ENCODE results near the gene EML2.

The EML2 gene

DNA sequence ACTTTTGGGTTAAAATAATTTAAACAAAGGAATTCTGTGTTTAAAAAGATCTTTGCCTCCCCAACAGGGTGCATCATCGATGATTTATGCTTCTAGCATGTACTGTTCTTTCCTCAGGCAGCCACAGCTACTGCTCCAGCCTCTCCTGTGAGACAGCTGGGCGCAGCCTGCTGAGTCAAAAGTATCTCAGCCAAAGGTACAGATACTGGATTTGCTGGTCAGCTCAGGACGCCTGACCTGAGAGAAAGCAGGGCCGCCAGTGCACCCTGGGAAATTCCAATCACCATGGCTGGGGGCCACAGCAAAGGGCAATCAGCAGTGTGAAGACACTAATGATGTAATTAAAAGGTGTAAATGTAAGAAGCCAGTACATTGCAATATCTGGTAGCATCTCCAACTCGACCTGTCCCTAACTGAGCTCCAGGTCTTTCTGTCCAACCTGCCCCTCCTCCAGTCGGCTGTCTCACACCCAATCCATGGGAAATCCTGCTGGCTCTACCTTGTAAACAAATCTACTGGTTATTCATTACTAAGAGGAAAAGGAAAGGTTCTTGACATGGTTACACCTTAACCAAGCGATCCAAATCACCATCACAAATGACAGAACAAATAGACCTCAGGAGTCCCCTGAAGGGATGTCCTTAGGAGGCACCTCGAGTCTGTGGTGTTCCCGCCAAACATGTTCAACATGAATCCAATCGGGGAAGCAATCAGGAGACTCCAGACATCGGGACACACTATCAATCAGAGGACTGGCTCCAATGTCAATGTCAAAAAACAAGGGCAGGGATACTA, 61.9 kb downstream of the EML2 start:
- H3K27ac ChIP-seq: peak overlapping the region; percentile 63
- TF ChIP-seq ZFX (IDR thresholded peaks at IDR 0.05; ENCODE audit: borderline replicate concordance): no peak
- TF ChIP-seq, protein P1, sequence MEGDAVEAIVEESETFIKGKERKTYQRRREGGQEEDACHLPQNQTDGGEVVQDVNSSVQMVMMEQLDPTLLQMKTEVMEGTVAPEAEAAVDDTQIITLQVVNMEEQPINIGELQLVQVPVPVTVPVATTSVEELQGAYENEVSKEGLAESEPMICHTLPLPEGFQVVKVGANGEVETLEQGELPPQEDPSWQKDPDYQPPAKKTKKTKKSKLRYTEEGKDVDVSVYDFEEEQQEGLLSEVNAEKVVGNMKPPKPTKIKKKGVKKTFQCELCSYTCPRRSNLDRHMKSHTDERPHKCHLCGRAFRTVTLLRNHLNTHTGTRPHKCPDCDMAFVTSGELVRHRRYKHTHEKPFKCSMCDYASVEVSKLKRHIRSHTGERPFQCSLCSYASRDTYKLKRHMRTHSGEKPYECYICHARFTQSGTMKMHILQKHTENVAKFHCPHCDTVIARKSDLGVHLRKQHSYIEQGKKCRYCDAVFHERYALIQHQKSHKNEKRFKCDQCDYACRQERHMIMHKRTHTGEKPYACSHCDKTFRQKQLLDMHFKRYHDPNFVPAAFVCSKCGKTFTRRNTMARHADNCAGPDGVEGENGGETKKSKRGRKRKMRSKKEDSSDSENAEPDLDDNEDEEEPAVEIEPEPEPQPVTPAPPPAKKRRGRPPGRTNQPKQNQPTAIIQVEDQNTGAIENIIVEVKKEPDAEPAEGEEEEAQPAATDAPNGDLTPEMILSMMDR (IDR thresholded peaks at IDR 0.05): no peak

DNA sequence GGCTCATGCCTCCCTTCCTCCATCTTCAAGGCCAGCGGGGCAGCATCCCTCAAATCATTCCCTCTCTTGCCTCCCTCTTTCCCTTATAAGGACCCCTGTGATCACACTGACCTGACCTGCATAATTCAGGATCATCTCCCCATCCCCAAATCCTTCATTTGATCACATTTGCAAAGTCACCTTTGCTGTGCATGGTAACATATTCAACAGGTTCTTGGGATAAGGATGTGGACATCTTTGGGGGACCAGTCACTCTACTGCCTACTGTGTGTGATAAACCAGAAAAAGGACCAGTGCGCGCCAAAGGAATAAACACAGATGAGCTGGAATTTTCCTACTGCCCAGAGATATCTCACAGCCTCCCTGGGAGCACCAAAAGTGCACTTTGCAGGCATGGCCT, 62.5 kb downstream of the EML2 start:
- TF ChIP-seq, protein P1 (IDR thresholded peaks at IDR 0.05): no peak
- no peak for TF ChIP-seq ZFX (IDR thresholded peaks at IDR 0.05; ENCODE audit: borderline replicate concordance)
- H3K27ac ChIP-seq: peak overlapping the region; percentile 63; the same call in 1 of the 2 replicates

DNA sequence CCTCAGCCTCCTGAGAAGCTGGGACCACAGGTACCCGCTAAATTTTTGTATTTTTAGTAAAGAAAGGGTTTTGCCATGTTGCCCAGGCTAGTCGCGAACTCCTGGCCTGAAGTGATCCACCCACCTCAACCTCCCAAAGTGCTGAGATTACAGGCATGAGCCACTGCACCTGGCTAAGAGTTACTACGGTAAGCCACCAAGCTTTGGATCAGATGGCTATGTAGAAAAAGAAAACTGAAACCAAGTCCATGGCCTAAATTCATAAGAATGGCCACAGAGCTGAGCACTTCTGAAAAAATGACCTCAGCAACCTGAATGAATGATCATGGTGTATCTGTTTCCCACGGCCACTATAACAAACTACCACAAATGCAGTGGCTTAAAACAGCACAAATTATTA, 64.0 kb downstream of the EML2 start:
- no peak for TF ChIP-seq ZFX (IDR thresholded peaks at IDR 0.05; ENCODE audit: borderline replicate concordance)
- TF ChIP-seq, protein P1 (IDR thresholded peaks at IDR 0.05): no peak
- H3K27ac ChIP-seq: no peak overlapping the region

DNA sequence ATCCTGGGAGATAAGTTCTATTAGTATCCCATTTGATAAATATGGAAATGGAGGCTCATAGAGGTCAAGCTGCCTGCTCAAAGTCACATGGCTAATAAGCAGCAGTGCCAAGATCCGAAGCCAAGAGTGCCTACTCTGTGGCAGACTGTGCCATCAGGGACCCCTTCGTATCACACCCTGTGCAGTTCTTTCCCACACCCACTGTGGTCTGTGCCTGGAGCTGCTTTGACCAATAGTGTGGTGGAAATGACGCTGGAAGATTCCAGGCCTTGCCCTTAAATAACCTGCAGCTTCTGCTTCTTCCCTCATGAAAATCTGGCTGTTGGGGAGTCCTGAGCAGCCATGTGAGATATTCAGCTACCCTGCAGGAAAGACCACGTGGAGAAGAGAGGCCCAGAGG, 64.7 kb downstream of the EML2 start:
- H3K27ac ChIP-seq: no peak overlapping the region
- no peak for TF ChIP-seq ZFX (IDR thresholded peaks at IDR 0.05; ENCODE audit: borderline replicate concordance)
- TF ChIP-seq, protein P1 (IDR thresholded peaks at IDR 0.05): no peak

DNA sequence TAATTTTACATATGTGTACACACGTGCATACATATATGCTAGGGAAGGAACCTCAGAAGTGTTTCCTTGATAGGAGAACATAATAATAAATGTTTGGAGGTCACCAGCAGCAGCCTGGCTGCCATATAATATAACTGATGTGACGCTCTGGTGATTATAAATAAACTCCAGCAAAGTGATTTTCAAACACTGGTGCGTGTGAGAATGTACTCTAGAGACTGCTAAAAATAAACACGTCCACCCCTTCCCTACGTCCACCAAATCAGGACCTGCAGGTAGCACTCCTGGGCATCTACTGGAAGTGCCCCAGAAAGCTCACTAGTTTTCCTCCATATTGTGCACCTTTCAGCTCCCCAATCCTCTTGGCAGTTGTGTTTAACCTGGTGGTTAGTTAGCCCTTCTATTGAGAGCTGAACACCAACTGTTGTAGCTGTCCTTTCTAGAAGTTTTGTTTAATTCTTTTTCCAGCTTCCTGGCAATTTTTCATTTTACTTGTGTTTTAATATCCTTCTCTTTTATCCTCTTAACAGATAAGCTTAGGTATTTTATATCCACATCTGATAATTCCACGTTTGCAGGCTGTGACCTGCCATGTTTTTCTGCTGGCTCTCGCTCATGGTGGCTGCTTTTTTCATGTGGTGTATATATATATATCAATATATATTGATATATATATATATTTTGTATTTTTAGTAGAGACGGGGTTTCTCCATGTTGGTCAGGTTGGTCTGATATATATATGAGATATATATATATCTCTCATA, 67.6 kb downstream of the EML2 start:
- no peak for TF ChIP-seq ZFX (IDR thresholded peaks at IDR 0.05; ENCODE audit: borderline replicate concordance)
- TF ChIP-seq, protein P1 (IDR thresholded peaks at IDR 0.05): no peak
- H3K27ac ChIP-seq: no peak overlapping the region

DNA sequence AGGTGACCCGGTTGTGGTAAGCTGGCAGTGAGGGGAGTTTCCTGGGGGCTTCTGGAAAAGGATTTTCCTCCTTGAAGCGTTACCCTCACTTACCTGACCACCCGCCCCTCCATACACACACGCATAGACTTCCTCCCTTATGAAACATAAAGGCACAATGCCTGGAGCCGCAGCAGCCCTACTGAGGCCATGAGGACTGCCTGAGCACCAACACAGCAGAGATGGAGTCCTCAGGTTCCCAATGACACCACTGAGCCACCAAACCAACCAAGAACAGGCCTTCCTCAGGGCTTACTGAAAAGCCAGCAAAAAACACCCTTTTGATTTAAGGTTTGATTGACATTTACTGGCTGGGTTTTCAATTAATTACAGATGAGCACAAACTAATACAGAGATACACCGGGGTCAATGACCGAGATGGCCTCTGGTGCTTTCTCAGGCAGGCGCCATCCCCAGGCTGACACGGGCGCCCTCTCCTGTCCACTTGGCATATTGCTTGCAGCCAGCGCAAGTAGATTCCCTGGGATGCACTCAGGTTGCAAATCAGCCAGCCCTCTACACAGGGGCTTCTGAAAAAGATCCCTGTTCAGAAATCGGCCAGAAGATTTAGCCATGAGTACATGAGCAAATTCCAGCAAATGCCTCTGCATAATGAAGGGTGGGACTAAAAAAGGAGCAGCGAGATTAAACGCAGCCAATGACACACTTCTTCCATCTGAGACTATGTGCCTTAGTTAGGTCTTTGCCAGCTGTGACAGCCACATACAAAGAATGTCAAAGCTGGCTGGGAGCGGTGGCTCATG, 69.4 kb downstream of the EML2 start:
- TF ChIP-seq ZFX (IDR thresholded peaks at IDR 0.05; ENCODE audit: borderline replicate concordance): no peak
- TF ChIP-seq, protein P1 (IDR thresholded peaks at IDR 0.05): peak; percentile 96
- H3K27ac ChIP-seq: no peak overlapping the region

All from 22Rv1 (cell line).